ENCODE results near the gene EFEMP1. TPM values are rescaled to one million over a fixed set of nuclear protein-coding genes. Genes with fewer than 3 reads are reported as not detected.

The EFEMP1 gene
- total and polyA plus RNA-seq, 4 donors = 112 to 205 (median 159) TPM

GRCh38 chr2:55861733-55862132, 61.8 kb downstream of the EFEMP1 start:
- no peak overlapping the region for H3K9ac ChIP-seq (ENCODE audit: insufficient read depth in 1 of 2, low read length in 2 of 2)
- H3K27ac ChIP-seq (ENCODE audit: low read depth in 1 of 2, low read length in 1 of 2) = peak overlapping the region in 1 of 2 donors; percentile 87
- no peaks in the 10 kb centered on the region for H3K36me3 ChIP-seq (ENCODE audit: control insufficient read depth in 4 of 4, insufficient read depth in 4 of 4, low read length in 4 of 4)
- 90 to 92% methylated on average over 6 of the region's 6 CpGs for WGBS, 2 donors
- DNase-seq (no peak), ATAC-seq (ENCODE audit: insufficient read depth, low FRiP score) (no peak)
- no peak overlapping the region for H3K4me3 ChIP-seq
- H3K27me3 ChIP-seq (ENCODE audit: control insufficient read depth in 3 of 3, insufficient read depth in 3 of 3, low read length in 2 of 3) = no peaks in the 10 kb centered on the region
- TF ChIP-seq CTCF (IDR thresholded peaks at IDR 0.05; ENCODE audit: control extremely low read depth, extremely low read depth) = no peak
- H3K4me1 ChIP-seq (ENCODE audit: control insufficient read depth in 5 of 5, insufficient read depth in 5 of 5, low read length in 5 of 5) = peaks cover 0 to 16% (median 2%) of the 10 kb centered on the region in 5 donors
- no peaks in the 10 kb centered on the region for H3K9me3 ChIP-seq (ENCODE audit: control insufficient read depth in 4 of 4, insufficient read depth in 3 of 4, low read length in 3 of 4)

DNA sequence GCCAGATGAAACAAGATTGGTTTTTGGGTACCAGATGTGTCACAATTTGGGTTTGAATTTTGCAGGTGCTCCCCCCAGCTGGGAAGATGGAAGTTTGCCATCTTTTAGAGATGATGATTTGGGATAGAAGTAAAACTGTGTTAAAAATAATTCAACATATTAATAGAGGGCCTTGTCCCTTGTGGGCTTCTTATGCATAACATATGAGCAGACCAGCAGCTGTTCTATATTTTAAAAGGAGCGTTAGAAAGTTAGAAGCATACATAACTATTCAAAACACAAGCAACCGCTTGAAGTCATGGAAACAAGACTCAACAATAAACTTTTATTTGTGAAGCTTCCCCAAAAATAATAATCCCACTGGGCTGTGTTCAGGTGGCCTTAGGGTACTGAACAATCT, 62.8 kb downstream of the EFEMP1 start:
- no peak for TF ChIP-seq CTCF (IDR thresholded peaks at IDR 0.05; ENCODE audit: control extremely low read depth, extremely low read depth)
- Histone ChIP-seq H3K36me3 (ENCODE audit: control insufficient read depth in 4 of 4, insufficient read depth in 4 of 4, low read length in 4 of 4) (no peaks in the 10 kb centered on the region), H3K9me3 (ENCODE audit: control insufficient read depth in 4 of 4, insufficient read depth in 3 of 4, low read length in 3 of 4) (no peaks in the 10 kb centered on the region), H3K4me3 (no peak overlapping the region), H3K9ac (ENCODE audit: insufficient read depth in 1 of 2, low read length in 2 of 2) (no peak overlapping the region), H3K27ac (ENCODE audit: low read depth in 1 of 2, low read length in 1 of 2) (no peak overlapping the region), H3K4me1 (ENCODE audit: control insufficient read depth in 5 of 5, insufficient read depth in 5 of 5, low read length in 5 of 5) (peaks cover 0 to 16% (median 2%) of the 10 kb centered on the region in 5 donors), H3K27me3 (ENCODE audit: control insufficient read depth in 3 of 3, insufficient read depth in 3 of 3, low read length in 2 of 3) (no peaks in the 10 kb centered on the region)
- ATAC-seq (ENCODE audit: insufficient read depth, low FRiP score) (no peak), DNase-seq (no peak)
- WGBS, 2 donors = 72 to 95% methylated on average over 2 of the region's 2 CpGs

DNA sequence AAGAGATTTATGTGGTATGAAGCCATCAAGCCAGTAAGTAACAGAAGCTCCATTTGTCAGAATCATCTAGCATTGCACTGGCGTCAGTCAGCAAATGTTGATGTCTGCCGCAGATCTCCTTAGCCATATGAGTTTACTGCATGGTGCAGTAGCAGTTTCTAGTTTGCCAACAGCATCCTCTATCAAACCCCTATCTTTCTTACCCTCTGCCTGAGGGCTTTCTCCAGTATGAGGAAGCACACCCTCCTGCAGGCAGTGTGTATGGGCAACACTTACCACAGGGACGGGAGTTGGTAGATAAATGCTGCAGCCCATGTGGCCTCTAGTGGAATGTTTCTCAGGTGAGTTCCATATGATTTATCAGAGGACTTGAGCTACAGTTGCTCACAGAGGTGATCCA, 63.7 kb downstream of the EFEMP1 start:
- ATAC-seq (ENCODE audit: insufficient read depth, low FRiP score) = no peak
- DNase-seq = no peak
- Histone ChIP-seq H3K27ac (ENCODE audit: low read depth in 1 of 2, low read length in 1 of 2) (no peak overlapping the region), H3K27me3 (ENCODE audit: control insufficient read depth in 3 of 3, insufficient read depth in 3 of 3, low read length in 2 of 3) (peaks cover 0 to 2% (median 0%) of the 10 kb centered on the region in 3 donors), H3K9me3 (ENCODE audit: control insufficient read depth in 4 of 4, insufficient read depth in 3 of 4, low read length in 3 of 4) (no peaks in the 10 kb centered on the region), H3K9ac (ENCODE audit: insufficient read depth in 1 of 2, low read length in 2 of 2) (no peak overlapping the region), H3K36me3 (ENCODE audit: control insufficient read depth in 4 of 4, insufficient read depth in 4 of 4, low read length in 4 of 4) (no peaks in the 10 kb centered on the region), H3K4me3 (no peak overlapping the region), H3K4me1 (ENCODE audit: control insufficient read depth in 5 of 5, insufficient read depth in 5 of 5, low read length in 5 of 5) (peaks cover 0 to 12% (median 2%) of the 10 kb centered on the region in 5 donors)
- no peak for TF ChIP-seq CTCF (IDR thresholded peaks at IDR 0.05; ENCODE audit: control extremely low read depth, extremely low read depth)
- WGBS, 2 donors = 91% methylated on average over 3 of the region's 3 CpGs

GRCh38 chr2:55857766-55858165, 65.8 kb downstream of the EFEMP1 start:
- no peak for DNase-seq
- TF ChIP-seq CTCF (IDR thresholded peaks at IDR 0.05; ENCODE audit: control extremely low read depth, extremely low read depth) = no peak
- 76 to 95% methylated on average over 2 of the region's 2 CpGs for WGBS, 2 donors

More at GRCh38 chr2:55857766-55858165, 65.8 kb downstream of the EFEMP1 start:
- no peak for ATAC-seq (ENCODE audit: insufficient read depth, low FRiP score)
- Histone ChIP-seq H3K9me3 (ENCODE audit: control insufficient read depth in 4 of 4, insufficient read depth in 3 of 4, low read length in 3 of 4) (no peaks in the 10 kb centered on the region), H3K27ac (ENCODE audit: low read depth in 1 of 2, low read length in 1 of 2) (no peak overlapping the region), H3K27me3 (ENCODE audit: control insufficient read depth in 3 of 3, insufficient read depth in 3 of 3, low read length in 2 of 3) (peaks cover 0 to 2% (median 0%) of the 10 kb centered on the region in 3 donors), H3K9ac (ENCODE audit: insufficient read depth in 1 of 2, low read length in 2 of 2) (no peak overlapping the region), H3K4me1 (ENCODE audit: control insufficient read depth in 5 of 5, insufficient read depth in 5 of 5, low read length in 5 of 5) (peaks cover 0 to 10% (median 2%) of the 10 kb centered on the region in 5 donors), H3K36me3 (ENCODE audit: control insufficient read depth in 4 of 4, insufficient read depth in 4 of 4, low read length in 4 of 4) (no peaks in the 10 kb centered on the region), H3K4me3 (no peak overlapping the region)

Measured in lung (tissue), 12 donors.